Epidermal melanocyte (primary cell): ENCODE data around the gene FLRT1.
"Not testable (repeated sequence)": the region's sequence is repeated elsewhere in the genome, so short reads cannot be mapped to it uniquely, and the experiment has no call there.

Experiments
- DNase-seq: peaks from one replicate; pipeline ENCODE4 v3.0.0; 2011; ENCODE audit warnings: low spot score; ENCODE audit not compliant: insufficient read length

The FLRT1 gene

GRCh38 chr11:64044730-64045393, 9.1 kb downstream of the FLRT1 start:
- DNase-seq, result peak; percentile 9

- no peak for DNase-seq
These were observed 10.0 kb downstream of the FLRT1 start for GRCh38 chr11:64045700-64046099.

- not testable (repeated sequence) for DNase-seq
These were observed 11.6 kb downstream of the FLRT1 start for GRCh38 chr11:64047373-64047772.

- DNase-seq, result peak; percentile 89
These were observed 12.5 kb downstream of the FLRT1 start for GRCh38 chr11:64048042-64048854.

- no peak for DNase-seq
These were observed 13.8 kb downstream of the FLRT1 start for GRCh38 chr11:64049509-64049908.

GRCh38 chr11:64051297-64051696, 15.6 kb downstream of the FLRT1 start:
- DNase-seq, result no peak

GRCh38 chr11:64052436-64052835, 16.7 kb downstream of the FLRT1 start:
- DNase-seq, result no peak

- DNase-seq, result no peak
These were observed 17.3 kb downstream of the FLRT1 start for GRCh38 chr11:64052938-64053622.

GRCh38 chr11:64053699-64054098, 18.0 kb downstream of the FLRT1 start:
- no peak for DNase-seq

GRCh38 chr11:64055077-64055476, 19.3 kb downstream of the FLRT1 start:
- no peak for DNase-seq

- no peak for DNase-seq
These were observed 20.6 kb downstream of the FLRT1 start for GRCh38 chr11:64056213-64056785.

- DNase-seq, result no peak
These were observed 21.1 kb downstream of the FLRT1 start for GRCh38 chr11:64056861-64057260.

GRCh38 chr11:64057890-64058289, 22.2 kb downstream of the FLRT1 start:
- DNase-seq, result no peak

GRCh38 chr11:64058494-64058893, 22.8 kb downstream of the FLRT1 start:
- DNase-seq, result no peak

GRCh38 chr11:64059339-64060140, 23.8 kb downstream of the FLRT1 start:
- no peak for DNase-seq

- no peak for DNase-seq
These were observed 24.6 kb downstream of the FLRT1 start for GRCh38 chr11:64060263-64060860.

- DNase-seq, result no peak
These were observed 25.2 kb downstream of the FLRT1 start for GRCh38 chr11:64060861-64061444.

- DNase-seq, result no peak
These were observed 26.7 kb downstream of the FLRT1 start for GRCh38 chr11:64062185-64063039.

- no peak for DNase-seq
These were observed 28.0 kb downstream of the FLRT1 start for GRCh38 chr11:64063777-64064176.
